IPS DF 4.7 (cell line): ENCODE data around the gene PPP1R1A.

Experiments used
- DNase-seq: peaks from one replicate; pipeline ENCODE4 v3.0.0-alpha.2; 2013; ENCODE audit warnings: low spot score; ENCODE audit errors: extremely low read depth

The PPP1R1A gene

DNA sequence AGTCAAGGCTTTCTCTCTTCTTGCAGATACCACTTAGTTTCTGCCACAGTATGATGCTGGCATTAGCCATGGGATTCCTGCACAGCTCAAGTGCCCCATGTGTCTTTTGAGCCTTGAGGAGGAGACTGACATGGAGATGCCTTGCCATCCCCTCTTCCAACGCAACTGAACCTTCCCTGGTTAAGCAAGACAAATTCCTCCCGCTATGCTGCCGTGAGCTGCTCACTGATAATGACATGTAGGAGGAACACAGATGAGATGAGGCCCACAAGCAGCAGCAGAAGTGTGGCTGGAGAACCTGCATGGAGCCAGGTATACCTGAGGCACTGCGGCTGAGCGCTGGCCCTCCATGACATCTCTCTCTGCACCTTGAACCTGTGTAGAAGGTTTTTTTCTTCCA lies 15.4 kb upstream of the PPP1R1A start:
- no peak for DNase-seq

DNA sequence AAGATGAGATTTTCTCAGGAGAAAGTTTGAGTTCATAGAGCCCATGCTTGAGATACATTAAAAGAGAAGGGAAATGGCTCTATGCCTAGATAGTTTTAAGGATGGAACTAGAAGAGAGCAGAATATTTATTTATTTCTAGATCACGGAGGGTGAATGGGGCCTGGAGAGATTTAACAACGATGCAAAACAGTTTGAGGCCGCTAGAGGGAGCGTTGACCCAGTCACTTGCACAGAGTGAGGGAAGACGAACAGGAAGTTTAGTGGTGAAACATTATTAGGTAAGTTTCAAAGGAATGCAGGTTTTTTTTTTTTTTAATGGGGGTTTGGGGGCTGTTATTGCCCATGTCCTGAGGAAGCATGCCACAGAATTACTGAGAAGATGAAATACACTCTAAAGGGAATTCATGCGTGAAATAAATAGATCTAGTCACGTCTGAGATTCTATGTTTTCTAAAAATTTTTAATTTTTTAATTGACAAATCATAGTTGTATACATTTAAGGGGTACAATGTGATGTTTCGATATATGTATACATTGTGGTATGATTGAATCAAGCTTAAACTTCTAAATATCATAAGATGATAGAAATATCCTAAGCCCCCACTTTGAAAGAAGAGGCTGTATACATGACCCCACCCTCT lies 14.8 kb upstream of the PPP1R1A start:
- peak; percentile 41 for DNase-seq

DNA sequence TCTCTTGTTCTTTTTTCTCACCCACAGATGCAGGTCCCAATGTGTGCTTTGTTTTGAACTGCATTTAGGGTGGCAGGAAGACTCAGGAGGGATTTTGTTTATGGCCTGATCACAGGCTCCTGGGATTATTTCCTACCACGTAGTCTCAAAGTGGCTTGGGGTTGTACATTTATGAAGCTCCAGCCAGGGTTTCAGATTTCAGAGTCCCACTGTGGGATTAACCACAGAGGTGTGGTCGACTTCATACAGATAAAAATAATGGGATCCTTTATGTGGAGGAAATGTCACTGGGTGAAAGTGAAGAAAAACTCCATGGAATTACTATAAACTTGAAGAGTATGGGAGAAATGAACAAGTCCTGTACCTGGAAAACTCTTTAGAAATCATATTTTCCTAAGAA lies 14.2 kb upstream of the PPP1R1A start:
- no peak for DNase-seq

DNA sequence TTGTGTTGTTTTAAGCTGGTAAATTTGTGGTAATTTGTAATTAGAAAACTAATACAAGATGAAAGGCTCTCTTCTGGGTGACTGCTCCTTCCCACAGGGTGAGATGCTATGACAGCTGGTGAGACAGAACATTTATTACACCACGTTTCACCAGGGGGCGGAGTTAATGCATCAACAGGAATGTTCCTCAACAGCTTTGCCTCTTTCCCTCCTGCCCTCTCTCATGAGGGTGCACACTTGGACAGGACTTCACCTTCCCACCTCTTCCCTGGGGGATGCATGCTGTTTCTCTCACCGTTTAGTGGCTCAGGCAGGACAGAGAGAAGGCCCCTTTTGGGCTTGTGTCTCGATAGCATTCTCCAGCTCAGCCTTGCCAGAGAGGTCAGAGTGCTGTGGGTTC lies 13.4 kb upstream of the PPP1R1A start:
- DNase-seq: no peak

DNA sequence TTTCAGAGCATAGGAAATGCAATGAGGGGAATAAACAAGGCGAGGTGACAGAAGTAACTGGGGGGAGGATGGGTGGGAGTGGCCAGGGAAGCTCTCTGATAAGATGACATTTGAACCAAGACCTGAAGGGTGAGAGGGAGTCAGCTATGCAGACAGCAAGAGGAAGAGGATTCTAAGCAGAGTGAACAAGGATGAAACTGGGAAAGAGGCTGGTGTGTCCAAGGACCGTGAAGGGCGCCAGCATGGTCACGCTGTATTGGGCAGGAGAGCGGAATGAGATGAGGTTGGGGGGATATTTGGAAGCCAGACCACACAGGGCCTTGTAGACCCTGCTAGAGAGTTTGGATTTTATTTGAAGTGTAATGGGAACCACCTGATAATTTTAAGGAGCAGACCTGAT lies 10.5 kb upstream of the PPP1R1A start:
- no peak for DNase-seq

DNA sequence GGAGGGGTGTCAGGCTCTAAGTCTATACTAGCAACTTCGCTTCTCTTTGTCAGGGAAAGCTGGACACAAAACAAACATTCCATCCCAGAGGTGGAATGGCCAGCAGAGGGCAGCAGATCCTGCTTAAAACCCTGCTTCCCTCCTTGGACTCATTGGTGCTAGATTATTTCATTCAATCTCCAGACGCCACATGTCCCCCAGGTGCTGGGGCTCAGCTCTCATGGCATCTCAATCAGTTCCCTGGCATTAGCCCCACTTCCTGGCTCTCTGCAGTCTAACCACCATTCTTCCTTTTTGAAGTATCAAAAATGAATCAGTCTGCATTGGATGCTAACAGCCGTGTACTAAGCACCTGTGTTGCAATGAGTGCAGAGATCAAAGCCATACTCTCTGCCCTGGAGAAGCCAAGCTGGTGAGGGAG lies 8.1 kb upstream of the PPP1R1A start:
- peak; percentile 72 for DNase-seq

DNA sequence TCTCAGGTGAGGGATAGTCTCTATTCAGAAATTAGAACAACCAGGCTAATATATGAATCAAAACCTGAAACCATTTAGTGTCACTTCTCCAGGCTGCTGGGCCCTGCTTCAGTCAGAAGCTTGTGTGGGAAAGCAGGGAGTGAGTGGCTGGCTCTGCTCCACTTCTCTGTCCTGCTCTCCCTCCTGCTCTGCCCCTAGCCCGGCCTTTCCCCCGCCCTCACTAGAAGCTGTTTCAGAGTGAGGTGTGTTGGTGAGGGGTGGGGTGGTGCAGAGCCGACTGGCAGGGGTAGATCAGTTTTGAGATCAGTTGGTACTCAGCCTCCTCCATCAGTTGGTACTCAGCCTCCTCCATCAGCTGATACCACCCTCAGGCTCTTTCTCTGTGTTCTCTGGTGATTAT lies 7.0 kb upstream of the PPP1R1A start:
- no peak for DNase-seq

DNA sequence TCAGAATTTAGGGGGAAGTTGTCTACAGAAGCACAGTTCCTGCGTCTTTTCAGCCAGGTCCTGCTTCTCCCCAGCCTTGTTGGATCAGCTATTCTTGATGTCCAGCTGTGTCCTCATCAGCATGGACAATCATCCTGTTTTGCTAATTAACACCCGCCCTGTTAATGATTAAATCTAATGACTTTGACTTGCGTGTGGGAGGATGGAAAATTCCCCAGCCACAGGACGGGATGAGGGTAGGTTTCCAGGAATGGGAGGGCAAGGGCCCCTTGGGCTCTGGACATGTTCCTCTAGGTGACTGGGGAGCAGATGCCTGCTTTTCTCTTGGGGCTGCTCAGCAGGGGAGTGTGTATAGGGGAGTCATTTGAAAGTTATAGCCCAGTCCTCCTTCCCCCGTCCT lies 5.3 kb upstream of the PPP1R1A start:
- DNase-seq: no peak

DNA sequence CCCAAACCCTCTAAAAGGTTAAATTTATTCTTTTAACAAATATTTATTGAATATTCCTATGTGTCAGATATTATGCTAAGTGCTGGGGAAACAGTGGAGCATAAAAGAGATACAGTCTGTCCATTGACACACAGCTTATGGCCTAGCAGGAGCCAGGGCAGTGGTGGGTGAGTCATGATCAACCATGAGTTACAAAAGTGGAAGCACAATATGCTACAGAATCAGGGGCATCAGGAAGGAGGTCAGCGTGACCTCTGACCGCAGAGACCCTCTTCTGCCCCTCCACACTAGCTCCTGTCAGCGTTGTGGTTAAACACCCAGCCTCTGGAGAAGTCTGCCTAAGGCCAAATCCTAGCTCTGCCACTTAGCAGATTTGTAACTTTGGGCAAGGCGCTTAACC lies 4.7 kb upstream of the PPP1R1A start:
- no peak for DNase-seq

DNA sequence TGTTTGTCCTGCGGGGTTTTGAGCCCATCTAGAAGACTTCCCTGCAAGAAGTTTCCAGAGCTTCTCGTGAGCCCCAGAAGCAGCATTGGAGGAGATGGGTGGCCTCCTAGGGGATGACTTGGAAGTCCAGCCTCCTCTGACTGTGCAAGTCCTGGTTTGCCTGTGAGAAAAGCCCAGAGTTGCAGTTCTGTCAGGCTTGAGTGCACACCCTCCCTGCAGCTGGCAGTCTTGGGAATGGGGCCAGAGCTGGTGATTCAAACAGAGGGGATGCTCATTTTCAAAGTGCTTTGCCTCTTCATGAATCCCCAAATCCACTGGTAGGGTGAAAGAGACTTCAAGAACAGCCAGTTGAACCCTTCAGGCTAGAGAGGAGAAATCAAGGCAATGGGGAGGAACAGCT lies 3.9 kb upstream of the PPP1R1A start:
- no peak for DNase-seq

DNA sequence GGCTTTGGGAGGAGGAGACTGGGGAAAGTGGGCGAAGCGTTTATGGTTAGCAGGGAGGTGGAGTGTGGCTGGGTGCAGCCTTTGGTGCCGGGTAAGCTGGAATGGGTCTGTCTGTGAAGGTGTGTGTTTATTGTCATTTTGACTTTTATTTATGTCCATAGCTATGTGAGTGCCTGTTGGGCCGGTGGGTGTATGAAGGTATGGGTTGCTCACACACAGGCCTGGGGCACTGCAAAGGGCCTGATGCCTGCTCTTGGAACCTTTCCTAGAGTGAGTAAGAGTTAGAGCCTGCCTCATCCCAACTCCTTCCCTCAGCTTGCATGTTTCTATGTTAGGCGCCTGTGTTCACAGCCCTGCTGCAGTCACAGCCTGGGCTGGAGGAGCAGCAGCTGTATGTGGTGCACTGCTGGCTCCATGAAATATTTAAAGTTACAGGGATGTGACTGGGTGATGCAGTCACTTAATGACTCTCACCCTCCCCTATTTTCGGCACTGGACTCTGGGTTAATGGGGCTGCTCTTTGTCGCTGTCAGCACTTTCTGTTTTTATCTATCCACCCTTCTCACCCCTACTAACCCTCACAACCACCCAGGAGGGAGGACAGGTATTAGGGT lies 2.6 kb upstream of the PPP1R1A start:
- DNase-seq: no peak

DNA sequence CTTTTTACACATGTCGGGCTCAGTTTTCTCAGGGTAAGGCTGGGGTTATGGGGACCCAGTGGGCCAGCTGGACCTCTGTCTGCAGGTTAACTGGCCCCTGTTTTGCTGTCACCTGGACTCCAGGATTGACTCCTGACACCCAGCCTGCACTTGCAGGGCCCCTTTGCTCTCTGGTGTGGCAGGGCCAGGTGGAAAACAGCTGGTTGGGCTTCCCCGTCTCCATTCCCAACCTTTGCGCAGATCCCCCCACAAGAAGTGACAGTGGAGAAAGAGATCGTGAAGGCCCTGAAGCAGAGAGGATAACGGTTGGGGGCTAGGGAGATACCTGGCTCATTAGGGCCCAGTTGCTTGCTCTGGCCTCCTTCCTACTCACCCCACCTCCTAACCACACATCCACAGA lies 1.5 kb upstream of the PPP1R1A start:
- DNase-seq: no peak

DNA sequence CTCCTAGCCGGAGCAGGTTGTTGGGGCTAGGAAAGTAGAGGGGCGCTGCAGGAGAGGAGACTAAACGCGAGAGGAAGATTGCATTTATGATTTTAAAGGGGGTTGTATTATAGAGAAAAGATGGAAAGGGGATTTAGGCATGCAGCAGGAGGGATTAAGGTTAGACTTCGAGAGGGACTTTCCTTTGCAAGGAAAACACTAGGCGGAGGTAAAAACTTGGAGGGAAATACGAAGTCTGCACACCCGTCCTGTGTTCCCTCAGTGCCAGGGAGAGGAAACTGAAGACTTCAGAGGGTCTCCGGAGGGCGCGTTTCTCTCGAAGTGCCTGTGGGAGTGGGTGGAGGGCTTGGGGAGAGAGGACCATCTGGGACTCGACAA lies 420 bp upstream of the PPP1R1A start:
- no peak for DNase-seq

DNA sequence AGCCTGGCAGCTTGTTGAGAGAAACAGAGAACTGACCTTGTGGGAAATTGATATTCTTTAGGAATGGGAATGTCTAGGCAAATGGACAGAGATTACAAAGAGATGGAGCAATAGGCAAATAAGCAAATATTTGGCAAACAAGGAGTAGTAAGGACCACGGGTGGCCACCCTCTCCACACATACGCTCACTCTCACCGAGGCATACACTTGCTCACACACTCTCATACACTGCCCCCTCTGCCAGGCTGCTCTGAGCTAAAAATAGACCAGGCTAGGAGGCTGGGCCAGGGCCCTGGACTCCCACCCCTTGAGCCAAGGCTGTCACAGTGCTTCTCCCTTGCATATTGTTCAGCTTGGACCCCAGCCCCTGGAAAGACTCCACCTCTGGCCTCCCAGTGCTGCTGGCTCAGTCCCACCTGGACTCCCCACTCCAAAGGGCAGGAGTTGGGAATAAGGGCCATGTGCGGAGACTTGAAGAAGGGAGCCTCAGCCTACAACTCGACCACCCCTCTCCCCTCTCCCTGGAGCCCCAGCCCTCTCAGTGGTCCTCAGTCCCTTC lies 1.1 kb downstream of the PPP1R1A start:
- no peak for DNase-seq

DNA sequence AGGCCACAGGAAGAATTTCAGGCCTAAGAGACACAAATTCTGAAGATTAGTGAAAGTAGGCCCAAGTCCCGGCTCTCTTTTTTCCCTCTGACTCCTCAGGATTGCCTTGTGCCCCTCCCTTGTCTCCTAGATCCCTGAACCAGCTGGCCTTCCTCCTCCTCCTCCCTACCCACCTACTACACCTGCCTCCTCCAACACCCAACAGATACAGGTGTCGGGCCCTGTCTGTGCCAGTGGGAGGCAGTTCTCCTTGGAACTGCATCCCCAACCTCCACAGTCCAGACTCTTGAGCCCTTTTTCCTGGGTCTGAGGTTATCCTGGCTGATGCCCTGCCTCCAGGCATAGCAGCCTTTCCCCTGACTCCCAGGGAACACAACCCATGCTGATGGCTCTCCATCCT lies 1.8 kb downstream of the PPP1R1A start:
- DNase-seq: no peak

DNA sequence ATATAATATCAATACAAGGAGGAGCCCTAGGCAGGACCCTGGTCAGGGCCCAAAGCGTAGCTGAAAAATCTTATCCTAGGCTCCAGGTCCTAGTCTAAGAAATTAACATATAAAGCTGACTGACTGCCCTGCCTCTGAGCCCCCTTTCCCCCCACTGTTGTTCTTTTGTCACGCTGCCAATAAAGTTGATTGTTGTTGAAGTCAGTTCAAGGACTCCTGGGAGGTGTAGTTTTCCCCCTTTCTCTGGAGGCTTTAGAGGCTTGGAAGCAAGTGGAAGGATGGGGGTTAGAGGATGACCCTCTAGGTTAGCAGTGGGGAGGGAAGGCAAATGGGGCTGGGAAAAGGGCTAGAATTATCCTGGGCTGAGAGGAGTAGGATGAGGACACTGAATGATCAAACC lies 3.2 kb downstream of the PPP1R1A start:
- no peak for DNase-seq

DNA sequence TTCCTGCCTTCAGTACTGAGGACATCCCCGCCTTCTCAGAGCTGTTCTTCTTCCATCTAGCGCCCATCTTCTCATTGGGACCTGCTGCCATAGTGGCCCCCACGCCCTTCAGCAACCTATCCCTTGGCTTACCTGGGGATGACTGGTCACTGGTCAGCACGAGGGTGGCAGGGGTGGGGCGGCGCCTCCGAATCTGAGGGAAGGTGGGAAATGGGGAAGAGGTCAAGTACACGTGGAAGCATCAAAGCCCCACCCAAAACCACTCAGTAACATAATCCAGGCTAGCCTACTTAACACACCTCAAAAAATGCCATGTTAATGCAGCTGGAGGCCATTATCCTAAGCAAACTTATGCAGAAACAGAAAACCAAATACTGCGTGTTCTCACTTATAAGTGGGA lies 4.3 kb downstream of the PPP1R1A start:
- no peak for DNase-seq

DNA sequence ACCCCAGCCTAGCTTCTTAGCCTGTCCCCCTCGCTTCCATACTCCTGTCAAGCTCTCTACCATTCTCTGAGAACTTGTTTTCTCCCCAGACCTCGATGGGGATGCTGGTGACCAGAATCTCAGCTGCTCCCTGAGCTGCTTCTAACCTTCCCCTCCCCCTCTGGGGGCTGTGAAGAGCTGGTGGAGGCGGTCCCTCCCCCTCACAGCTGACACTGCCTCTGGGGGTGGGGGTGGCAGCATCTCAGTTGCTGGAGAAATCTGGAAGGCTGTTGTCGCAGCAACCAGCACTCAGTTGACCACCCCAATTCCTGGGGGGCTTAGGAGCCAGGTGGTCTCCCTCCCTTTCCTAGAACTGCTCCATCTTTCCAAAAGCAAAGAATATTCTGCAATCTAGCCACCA lies 4.7 kb downstream of the PPP1R1A start:
- no peak for DNase-seq

DNA sequence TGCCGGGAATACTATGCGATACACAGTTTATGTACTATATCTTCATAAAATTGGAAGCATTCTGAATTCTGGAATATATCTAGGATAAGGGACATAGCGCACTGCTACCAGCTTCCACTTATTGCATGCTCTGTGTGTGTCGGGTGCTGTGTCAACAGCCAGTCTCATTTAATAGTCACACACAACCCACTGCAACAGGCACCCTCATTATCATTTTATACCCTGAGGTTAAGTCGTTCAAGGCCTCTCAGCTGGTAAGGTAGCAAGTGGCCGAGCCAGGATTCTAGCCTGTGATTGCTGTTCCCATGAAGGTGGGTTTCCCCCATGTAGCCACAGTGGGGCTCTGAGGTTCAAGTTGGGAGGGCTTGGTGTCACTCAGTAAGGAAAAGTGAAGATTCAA lies 7.0 kb downstream of the PPP1R1A start:
- no peak for DNase-seq

DNA sequence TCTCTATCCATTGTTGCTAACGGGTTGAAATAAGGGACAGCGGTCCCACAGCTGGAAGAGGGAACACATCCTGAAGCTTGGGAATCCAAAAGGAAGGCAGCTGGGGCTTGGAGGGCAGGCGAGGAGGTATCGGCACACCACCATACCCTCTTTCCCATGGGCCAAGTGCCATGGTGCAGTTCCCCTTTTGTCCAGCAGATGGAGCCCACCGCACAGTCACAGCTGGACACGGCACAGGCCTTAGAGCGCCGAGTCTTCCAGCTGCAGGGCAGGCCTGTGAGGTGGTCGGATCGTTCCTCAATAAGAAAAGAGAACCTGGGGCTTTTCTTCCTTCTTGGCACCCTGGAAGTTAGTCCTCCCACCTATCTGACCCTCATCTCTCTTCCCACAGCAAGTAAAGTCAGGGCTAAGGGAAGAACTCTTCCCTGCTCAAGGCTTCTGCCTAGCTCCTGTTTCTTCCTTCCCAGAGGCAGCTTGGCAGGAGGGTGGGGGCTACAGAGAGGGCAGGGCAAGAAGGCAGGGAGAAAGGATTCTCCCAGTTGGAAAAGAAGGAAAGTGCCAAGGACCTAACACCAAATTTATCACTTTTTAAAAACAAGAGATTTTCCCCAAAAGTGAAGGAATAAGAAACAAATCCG lies 8.6 kb downstream of the PPP1R1A start:
- peak; percentile 58 for DNase-seq

DNA sequence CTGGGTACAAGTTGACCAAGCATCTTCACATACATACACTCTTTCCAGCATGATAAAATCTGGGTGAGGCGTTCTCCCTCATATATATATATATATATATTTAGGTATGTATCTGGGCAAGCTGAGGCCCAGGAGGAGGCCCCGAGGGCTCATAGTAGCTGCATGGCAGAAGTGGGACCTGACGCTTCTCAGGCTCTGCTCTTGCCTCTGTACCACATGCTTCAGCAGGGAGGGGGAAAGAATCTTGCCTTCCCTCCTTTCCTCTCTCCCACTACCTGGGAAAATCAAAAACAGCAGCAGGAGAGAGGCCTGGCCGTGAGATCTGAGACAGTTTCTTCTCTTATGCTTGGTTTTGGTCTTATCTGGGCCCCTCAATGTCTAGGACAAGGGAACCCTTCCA lies 9.2 kb downstream of the PPP1R1A start:
- no peak for DNase-seq

DNA sequence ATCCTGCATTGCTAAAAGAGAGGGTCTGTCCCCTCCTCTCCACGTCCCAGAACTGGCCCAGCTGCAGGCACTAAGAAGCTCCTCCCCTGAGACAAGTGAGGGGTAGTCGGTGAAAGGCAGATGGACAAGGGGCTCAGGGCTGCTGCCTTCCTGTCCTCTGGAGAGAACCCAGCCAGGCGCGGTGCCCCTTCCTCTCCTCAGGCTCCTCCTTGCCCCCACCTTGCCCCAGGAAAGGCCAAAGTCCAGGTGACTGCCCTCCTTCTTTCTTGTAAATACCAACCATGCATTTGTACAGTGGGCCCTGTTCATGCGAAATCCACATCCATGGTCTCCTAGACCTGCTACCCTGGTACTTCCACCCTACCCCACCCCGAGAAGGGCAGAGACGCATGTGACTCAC lies 9.7 kb downstream of the PPP1R1A start:
- no peak for DNase-seq

DNA sequence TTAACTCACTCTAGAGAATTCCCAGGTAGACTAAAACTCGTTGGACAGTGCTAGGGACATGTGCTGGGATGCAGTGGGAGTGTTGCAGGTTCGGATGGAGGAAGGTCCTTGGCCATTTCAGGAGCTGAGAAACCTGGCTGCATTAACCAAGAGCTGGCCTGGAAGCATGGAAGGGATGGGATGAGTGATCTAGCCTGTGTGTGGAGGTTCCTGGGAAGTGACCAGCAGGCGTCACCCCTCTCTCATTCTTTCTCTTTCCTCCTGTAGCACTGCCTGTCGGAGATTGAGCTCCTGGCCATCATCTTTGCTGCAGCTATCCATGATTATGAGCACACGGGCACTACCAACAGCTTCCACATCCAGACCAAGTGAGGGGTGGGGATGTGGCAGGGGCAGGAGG lies 15.6 kb downstream of the PPP1R1A start:
- DNase-seq: no peak
